Inferior parietal cortex (tissue), 1 donor: ENCODE data around the gene CGNL1.
A peak's percentile ranks its signal among the peaks of the same experiment; 100 is the strongest.

Experiments
- DNase-seq: peaks from one replicate; pipeline ENCODE4 v3.0.0-alpha.2; 2016; ENCODE audit errors: extremely low spot score

Gene CGNL1

DNA sequence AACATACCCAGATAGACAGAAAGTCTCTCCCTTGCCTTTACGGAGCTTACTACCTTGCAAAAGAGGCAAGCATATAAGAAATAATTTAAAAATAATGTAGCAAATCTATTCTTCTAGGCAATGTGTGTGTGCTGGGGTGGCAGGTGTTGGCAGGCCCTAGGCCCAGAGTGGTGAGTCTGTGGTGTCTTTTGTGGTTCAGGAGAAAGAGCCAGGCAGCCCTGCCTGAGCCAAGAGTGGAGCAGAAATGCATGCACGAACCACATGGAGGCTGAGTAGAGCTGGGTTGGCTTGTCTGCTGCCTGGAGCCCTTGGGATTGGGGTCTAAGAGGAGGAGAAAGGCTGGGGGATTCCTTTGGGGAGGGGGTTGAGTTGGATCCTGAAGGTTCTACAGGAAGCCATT lies 145.2 kb downstream of the CGNL1 start:
- no peak for DNase-seq

- DNase-seq = no peak
Measured at GRCh38 chr15:57522148-57522547, 145.8 kb downstream of the CGNL1 start.

GRCh38 chr15:57525581-57525980 lies 149.3 kb downstream of the CGNL1 start:
- DNase-seq = no peak

GRCh38 chr15:57526076-57526475 lies 149.8 kb downstream of the CGNL1 start:
- no peak for DNase-seq

- DNase-seq = no peak
Measured at GRCh38 chr15:57526615-57527014, 150.3 kb downstream of the CGNL1 start.

- peak; percentile 89 for DNase-seq
Measured at GRCh38 chr15:57527382-57528091, 151.2 kb downstream of the CGNL1 start.

- DNase-seq = no peak
Measured at GRCh38 chr15:57528940-57529565, 152.7 kb downstream of the CGNL1 start.

DNA sequence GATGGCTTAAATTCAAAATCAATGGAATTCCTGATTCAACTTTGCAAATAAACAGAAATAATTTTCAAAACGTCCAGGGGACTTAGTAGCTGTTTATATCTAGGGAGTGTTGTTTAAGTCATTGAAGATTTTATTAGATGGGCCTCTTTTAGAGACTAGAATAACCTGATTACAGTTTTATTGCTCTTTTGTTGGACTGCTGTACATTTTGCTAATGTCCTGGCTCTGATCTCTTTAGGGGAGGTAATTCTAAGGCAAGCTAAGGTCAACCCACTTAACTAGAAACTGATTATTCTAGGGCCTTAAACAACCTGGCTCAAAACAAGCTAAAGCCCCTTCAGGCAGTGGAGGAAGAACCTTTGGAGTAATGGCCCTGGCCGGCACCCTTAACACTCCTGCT lies 153.4 kb downstream of the CGNL1 start:
- no peak for DNase-seq

DNA sequence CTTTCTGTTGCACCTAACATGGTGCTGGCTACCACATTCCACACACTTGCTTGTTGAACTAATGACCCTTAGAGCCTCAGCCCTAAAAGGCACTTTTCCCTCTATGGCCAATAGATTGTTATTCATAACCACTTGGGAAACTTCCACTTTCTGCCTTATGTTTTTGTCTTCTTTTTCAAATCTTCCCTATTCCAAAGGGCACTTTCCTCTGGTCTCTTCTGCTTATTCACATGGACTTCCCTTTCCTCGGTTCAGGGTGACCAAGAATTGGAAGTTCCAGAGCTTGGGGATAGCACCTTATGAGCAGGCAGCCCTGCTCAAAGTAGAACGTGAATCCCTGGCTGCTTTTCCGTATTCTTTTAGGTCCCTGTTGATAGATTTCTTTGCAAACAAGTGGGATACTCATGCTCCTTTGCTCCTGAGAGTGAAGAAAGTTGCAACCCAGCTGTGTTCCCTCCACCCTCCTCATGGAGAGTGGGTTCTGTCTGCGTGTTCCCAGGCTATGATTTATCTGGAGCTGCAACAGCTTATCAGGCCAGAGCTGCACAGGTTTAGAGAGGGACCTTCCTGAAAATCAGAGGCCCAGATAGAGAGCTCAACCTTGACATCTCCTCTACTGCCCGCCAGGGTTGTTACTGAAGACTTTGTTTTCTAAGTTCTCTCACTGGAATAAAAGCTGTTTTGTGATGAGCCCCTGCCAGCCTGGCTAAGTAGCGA lies 156.6 kb downstream of the CGNL1 start:
- DNase-seq = no peak

DNA sequence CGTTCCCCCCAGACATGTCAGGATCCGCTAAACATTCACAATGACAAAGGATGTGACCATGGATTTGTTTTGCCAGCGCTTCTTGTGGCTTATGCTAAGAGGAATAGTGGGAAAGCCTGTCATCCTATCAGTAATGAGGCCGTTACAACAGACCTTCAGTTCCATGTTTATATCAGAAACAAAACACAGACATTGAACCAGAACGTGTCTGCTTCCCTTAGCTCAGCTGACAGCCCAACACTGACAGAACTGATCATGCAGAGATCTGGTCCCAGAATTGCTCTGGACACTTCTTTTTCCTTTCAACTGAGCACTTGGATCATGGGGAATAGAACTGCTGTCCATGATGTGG lies 157.1 kb downstream of the CGNL1 start:
- no peak for DNase-seq

DNA sequence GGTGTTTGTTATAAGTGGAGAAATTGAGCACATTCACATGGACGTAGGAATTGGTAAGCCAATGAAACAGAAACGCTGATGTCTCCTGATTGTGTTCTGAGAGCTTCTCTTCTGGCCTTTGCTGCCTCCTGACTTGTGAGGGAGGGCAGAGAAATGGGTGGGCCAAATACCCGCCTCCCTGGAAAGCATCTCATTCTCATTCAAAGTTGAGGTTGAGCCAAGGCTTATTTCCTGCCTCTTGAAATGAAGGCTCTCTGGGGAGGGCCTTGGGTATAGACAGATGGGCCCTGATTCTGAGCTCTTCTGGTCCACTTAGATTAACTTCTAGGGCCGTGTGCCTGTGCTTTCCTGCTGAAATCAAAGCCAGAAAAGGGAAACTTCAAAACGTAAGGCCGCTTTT lies 158.0 kb downstream of the CGNL1 start:
- no peak for DNase-seq

DNA sequence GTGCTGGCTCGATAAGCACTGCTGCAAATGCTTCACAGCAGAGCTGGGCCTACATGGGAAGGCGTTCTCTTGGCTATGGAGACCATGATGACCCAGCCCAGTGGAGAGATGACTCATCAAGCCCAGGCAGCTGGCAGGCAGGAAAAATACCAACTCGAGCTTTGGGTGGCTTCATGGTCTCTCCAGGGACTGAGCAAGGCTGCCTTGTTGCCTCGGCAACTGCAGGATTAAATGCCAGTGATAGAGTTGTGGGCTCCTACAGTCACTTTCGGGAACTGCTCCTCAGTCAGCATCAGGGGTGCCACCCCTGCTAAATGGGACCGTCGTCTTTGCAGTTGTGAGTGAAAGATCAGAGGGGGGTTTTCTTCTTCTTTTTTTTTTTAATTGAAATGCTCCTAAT lies 160.8 kb downstream of the CGNL1 start:
- DNase-seq = peak; percentile 53

GRCh38 chr15:57537488-57538264 lies 161.4 kb downstream of the CGNL1 start:
- DNase-seq = no peak

DNA sequence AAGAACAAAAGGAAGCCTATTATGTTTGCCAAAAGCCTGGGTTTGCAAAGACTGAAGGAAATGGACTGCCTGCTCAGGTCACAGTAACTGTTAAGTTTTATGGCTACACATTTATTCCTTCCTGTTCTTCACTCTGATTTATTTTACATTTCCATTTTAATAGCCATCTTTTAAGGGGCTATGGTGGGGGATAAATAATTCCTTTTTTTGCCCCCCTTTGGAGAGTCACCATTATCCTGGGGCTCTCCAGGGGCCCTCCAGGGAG lies 161.9 kb downstream of the CGNL1 start:
- no peak for DNase-seq

GRCh38 chr15:57538821-57539220 lies 162.5 kb downstream of the CGNL1 start:
- DNase-seq = no peak

DNA sequence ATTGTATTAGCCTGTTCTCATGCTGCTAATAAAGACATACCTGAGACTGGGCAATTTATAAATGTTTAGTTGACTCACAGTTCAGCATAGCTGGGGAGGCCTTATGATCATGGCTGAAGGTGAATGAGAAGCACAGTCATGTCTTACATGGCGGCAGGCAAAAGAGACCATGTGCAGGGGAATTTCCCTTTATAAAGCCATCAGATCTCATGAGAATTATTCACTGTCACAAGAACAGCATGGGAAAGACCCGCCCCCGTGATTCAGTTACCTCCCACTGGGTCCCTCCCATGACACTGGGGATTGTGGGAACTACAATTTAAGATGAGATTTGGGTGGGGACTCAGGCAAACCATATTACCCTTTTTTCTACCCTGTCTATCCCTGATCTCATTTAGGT lies 163.9 kb downstream of the CGNL1 start:
- DNase-seq = no peak

GRCh38 chr15:57540736-57541135 lies 164.4 kb downstream of the CGNL1 start:
- DNase-seq = no peak

DNA sequence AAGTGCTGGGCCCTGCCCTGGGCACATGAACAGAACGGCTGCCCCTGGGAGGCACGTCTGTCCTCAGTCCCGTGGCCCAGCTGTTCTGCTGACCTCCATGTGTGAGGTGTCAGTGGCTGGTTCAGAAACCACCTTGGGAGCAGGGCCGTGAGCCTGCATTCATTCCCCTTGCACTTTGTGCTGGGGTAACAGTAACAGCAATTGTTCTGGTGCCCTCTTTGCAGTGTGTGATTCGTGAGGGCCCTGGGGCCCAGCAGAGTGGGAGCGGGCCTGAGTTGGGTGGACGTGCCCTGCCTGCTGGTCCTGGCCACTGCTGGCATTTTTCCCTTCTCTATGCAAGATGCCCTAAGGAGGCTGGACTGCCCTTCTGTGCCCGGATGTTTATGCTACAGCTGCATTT lies 165.0 kb downstream of the CGNL1 start:
- no peak for DNase-seq

DNA sequence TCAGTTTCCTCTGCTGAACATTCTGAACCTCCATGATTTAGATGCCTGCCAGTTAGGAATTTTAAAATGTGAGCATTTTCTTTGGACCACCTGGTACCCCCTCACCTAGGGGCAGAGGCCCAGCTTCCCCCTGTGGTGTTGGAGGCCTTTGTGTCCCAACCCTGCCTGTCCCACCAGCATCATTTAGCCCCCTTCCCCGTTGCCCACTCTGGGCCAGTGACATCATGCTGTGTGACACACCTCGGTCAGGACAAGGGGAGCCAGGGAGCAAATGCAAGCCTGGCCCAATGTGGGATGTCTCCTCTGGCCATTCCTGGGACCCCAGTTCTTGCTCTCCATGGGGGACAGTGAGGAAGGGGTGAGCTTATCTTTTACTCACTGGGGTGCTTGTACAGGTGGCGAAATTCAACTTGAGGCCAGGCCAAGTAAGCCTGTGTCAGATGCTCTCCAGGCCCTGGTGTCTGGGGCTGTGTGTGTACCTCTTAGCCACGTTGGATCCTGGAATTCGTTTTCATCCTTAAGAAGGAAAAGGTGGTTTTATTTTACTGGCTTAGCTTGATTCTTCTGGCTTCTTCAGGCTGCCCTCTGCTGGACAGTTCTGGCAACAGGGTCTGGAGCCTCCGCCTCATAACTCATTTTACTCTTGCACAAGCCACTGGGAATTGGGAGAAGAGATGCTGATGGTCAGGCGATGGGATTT lies 165.7 kb downstream of the CGNL1 start:
- DNase-seq = peak; percentile 70

- DNase-seq = no peak
Measured at GRCh38 chr15:57542505-57542817, 166.2 kb downstream of the CGNL1 start.

GRCh38 chr15:57544848-57545480 lies 168.7 kb downstream of the CGNL1 start:
- DNase-seq = no peak

DNA sequence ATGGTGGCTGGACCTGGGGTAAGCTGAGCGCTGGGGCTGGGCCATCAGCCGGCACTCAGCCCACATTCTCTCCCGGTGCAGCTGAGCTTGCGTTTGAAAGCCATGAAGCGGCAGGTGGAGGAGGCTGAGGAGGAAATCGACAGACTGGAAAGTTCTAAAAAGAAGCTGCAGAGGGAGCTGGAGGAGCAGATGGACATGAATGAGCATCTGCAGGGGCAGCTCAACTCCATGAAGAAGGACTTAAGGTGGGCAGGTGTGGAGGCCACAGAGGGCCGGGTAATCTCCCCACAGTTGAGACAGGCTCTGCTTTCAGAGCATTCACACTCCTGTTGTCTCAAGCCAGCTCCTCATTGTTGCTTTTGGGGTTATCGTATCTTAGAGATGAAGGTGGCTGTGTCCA lies 169.7 kb downstream of the CGNL1 start:
- DNase-seq = no peak
